ENCODE data around the gene AKAP13.

DNA sequence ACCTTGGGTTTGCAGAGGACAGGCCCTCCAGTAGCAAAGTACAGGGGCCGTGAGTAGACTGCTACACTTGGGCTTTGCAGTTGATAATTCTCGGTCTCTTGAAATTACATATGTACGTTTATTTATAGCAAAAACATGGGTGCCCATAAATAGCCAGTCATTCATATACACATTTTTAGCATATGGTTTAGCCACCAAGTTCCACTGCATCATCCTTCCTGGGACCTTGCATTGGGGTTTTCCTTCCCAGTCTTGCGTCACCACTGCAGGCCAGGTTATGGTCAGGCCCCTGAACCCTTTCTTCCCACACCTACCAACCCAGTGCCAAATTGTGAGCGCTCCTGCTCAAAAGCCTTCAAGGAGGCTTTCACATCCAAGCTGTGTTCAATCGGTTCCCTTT is 401.7 kb downstream of the AKAP13 start:
- TF ChIP-seq, protein P1, sequence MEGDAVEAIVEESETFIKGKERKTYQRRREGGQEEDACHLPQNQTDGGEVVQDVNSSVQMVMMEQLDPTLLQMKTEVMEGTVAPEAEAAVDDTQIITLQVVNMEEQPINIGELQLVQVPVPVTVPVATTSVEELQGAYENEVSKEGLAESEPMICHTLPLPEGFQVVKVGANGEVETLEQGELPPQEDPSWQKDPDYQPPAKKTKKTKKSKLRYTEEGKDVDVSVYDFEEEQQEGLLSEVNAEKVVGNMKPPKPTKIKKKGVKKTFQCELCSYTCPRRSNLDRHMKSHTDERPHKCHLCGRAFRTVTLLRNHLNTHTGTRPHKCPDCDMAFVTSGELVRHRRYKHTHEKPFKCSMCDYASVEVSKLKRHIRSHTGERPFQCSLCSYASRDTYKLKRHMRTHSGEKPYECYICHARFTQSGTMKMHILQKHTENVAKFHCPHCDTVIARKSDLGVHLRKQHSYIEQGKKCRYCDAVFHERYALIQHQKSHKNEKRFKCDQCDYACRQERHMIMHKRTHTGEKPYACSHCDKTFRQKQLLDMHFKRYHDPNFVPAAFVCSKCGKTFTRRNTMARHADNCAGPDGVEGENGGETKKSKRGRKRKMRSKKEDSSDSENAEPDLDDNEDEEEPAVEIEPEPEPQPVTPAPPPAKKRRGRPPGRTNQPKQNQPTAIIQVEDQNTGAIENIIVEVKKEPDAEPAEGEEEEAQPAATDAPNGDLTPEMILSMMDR (IDR thresholded peaks at IDR 0.05): no peak
- TF ChIP-seq POLR2A (IDR thresholded peaks at IDR 0.05): no peak
